Heart left ventricle (tissue), 16 donors: ENCODE results near the gene ATXN7. TPM values are rescaled to one million over a fixed set of nuclear protein-coding genes. Genes with fewer than 3 reads are reported as not detected.
A peak's percentile ranks its signal among the peaks of the same experiment; 100 is the strongest.

Experiments
- ATAC-seq, 4 donors: fragments of 200-7000 bp; cut with Tn5 transposase; one replicate each; pipeline ENCODE4 v1.9.1; 2020 to 2022; ENCODE audit warnings: moderate library complexity in 4 of 4, mild to moderate bottlenecking in 3 of 4, moderate number of reproducible peaks in 1 of 4
- DNase-seq, 5 donors: peaks; one replicate each; pipeline ENCODE4 v3.0.0-alpha.2; 2020
- H3K27ac ChIP-seq, 12 donors: fragments of 200-600 bp; sonication (generic) in 4 of 12; one replicate each; pipeline versions ENCODE4 v1.5.0 to v1.8.0; 2016 to 2022; ENCODE audit warnings: mild to moderate bottlenecking in 2 of 12
- H3K27me3 ChIP-seq, 9 donors: fragments of 200-600 bp; sonication (generic) in 2 of 9; one replicate each; pipeline versions ENCODE4 v1.5.1 to v1.8.0; 2016 to 2022; ENCODE audit warnings: mild to moderate bottlenecking in 3 of 9
- H3K36me3 ChIP-seq, 9 donors: fragments of 200-600 bp; sonication (generic) in 2 of 9; one replicate each; pipeline versions ENCODE4 v1.5.0 to v1.8.0; 2018 to 2022; ENCODE audit warnings: mild to moderate bottlenecking in 2 of 9
- H3K4me1 ChIP-seq, 12 donors: fragments of 200-600 bp; sonication (generic) in 4 of 12; one replicate each; pipeline versions ENCODE4 v1.5.0 to v1.8.0; 2016 to 2022; ENCODE audit warnings: mild to moderate bottlenecking in 3 of 12
- H3K4me3 ChIP-seq, 12 donors: fragments of 200-600 bp; sonication (generic) in 4 of 12; one replicate each; pipeline versions ENCODE4 v1.5.0 to v1.8.0; 2017 to 2022; ENCODE audit warnings: mild to moderate bottlenecking in 9 of 12, moderate library complexity in 4 of 12
- H3K9me3 ChIP-seq, 12 donors: fragments of 200-600 bp; sonication (generic) in 4 of 12; one replicate each; pipeline versions ENCODE4 v1.5.0 to v1.8.0; 2016 to 2022; ENCODE audit warnings: mild to moderate bottlenecking in 1 of 12
- POLR2A ChIP-seq, 2 donors: fragments of 450-650 bp; IDR thresholded peaks; one replicate each; pipeline ENCODE4 v1.6.1; 2017; ENCODE audit warnings: antibody characterized with exemption in 2 of 2, mild to moderate bottlenecking in 2 of 2, moderate library complexity in 2 of 2
- WGBS, 4 donors: extraction: QIAGEN DNeasy Blood & Tissue Kit in 2 of 4; methylation state at CpG; one replicate each; pipeline versions ENCODE4 v1.1.5 to v1.1.7; 2013 to 2018; 5-methylcytosine and 5-hydroxymethylcytosine counted together
- intact Hi-C, 10 donors: fragments of 100-400 bp; cut with DNase I; formaldehyde crosslinking; loops; one replicate each; pipeline versions ENCODE4 v1.11.1 to v1.14.2; 2022
- polyA plus RNA-seq, 2 donors: library from polyadenylated mRNA; stranded (reverse); fragments of 200-250 nt; gene quantifications; one replicate each; pipeline ENCODE4 v1.2.3, GENCODE V29; 2013
- total RNA-seq, 9 donors: library from RNA; depleted of rRNA in 2 of 9; stranded (reverse); fragments of >200 nt in 2 of 9; fragmentation: NEBNext Ultra II Directional in 3 of 9; extraction: Animal tissue kit (Norgen Biotek cat#: 25700) in 3 of 9; gene quantifications; one replicate each; pipeline versions ENCODE4 v1.1.0 to v1.2.4, GENCODE V29; 2016 to 2023
- TF ChIP-seq, protein P1 (sequence below), 12 donors: fragments of 200-600 bp; sonication (generic) in 4 of 12; IDR thresholded peaks; one replicate each; pipeline versions ENCODE4 v1.5.0 to v1.8.0; 2018 to 2022; ENCODE audit warnings: antibody characterized with exemption in 12 of 12, mild to moderate bottlenecking in 5 of 12
- donor health status: ischemic (EF 13 %, LVEDD 7.1; RV severe dilation, severe dysfunction).
- donor health status: healthy with polysubstance abuse.
- donor health status: DM: no; HTN: yes; CAD: no.
- donor health status: DM: no; HTN: no; CAD: no.
- donor health status: ischemic (EF 25% LVEDD 6.9; RV normal size, moderate dysfunction).
- donor health status: ischemic (EF 25% LVEDD 5.7; RV mildly dilated, moderate dysfunction).
- donor health status: healthy.
- donor health status: DM: yes; HTN: yes; CAD: no.
- donor health status: ischemic (EF 35%, LVEDD 5.7; RV mildly dilated, moderate dysfunction).
- donor health status: nonischemic (EF 11% LVEDD 7.7; RV severe dilation, severe dysfunction).
- donor health status: DM: yes; HTN: yes; CAD: no.
- donor health status: PGD.
- donor health status: ischemic (EF 29% LVEDD 5.4; RV normal size, mild dysfunction).
- donor health status: nonischemic (EF 23%, LVEDD 6.1; RV moderate dilation, normal function).

Gene ATXN7
- total and polyA plus RNA-seq, 11 donors = 4.5 to 31.4 (median 16.7) TPM

DNA sequence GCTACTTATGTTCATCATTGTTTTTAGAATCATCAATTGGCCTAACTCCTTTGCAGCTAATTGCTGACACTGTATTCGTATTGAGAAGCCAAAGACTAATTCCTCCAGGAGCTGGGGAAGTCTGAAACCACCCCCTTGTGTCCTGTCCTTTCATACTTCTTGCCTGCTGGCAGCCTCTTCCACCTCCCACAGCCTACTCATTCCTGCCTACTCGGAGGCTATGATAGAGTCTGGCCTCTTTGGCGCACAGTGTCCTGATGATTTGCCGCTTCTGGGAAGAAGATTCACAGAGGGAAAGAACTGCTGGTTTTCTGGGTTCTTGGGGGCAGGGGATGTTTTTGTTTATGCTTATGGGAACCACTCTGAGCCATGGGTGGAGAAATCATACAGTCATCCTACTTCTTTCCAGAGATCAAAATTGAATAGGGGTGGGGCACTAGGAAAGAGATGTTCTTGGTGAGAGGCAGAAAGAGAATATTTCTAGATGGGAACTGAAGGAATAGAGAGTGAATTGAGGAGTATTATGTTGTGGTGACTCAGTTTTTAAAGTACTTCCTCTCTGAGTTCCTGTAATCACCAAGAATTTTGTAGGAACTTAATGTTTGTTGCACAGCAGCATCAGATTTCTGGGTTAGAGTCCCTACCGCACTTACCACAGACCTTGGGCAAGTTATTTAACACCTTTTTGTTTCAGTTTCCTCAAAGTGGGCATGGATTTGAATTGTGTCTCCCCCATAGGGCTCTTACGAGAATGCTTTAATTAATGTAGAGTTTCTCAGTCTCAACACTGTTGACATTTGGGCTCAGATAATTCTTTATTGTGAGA, 70.6 kb downstream of the ATXN7 start:
- Histone ChIP-seq H3K4me3 (no peak overlapping the region), H3K36me3 (peaks cover 0 to 5% (median 0%) of the 10 kb centered on the region in 9 donors), H3K27ac (peak overlapping the region in 1 of 12 donors; percentile 86), H3K4me1 (peaks cover 0 to 86% (median 34%) of the 10 kb centered on the region in 12 donors), H3K9me3 (no peaks in the 10 kb centered on the region), H3K27me3 (no peaks in the 10 kb centered on the region)
- DNase-seq (peak in 1 of 5 donors; percentile 55), ATAC-seq (peak in 3 of 4 donors; percentile 39 to 66 (median 48))
- intact Hi-C loops = no loop called here
- TF ChIP-seq, protein P1, sequence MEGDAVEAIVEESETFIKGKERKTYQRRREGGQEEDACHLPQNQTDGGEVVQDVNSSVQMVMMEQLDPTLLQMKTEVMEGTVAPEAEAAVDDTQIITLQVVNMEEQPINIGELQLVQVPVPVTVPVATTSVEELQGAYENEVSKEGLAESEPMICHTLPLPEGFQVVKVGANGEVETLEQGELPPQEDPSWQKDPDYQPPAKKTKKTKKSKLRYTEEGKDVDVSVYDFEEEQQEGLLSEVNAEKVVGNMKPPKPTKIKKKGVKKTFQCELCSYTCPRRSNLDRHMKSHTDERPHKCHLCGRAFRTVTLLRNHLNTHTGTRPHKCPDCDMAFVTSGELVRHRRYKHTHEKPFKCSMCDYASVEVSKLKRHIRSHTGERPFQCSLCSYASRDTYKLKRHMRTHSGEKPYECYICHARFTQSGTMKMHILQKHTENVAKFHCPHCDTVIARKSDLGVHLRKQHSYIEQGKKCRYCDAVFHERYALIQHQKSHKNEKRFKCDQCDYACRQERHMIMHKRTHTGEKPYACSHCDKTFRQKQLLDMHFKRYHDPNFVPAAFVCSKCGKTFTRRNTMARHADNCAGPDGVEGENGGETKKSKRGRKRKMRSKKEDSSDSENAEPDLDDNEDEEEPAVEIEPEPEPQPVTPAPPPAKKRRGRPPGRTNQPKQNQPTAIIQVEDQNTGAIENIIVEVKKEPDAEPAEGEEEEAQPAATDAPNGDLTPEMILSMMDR (IDR thresholded peaks at IDR 0.05) = no peak
- TF ChIP-seq POLR2A (IDR thresholded peaks at IDR 0.05) = no peak
- WGBS, 4 donors = 72 to 85% (median 84%) methylated on average over 6 of the region's 6 CpGs

GRCh38 chr3:63936925-63937324, 73.3 kb downstream of the ATXN7 start:
- DNase-seq = no peak
- Histone ChIP-seq H3K36me3 (peaks cover 0 to 3% (median 0%) of the 10 kb centered on the region in 9 donors), H3K4me3 (no peak overlapping the region), H3K9me3 (no peaks in the 10 kb centered on the region), H3K4me1 (peaks cover 0 to 77% (median 29%) of the 10 kb centered on the region in 12 donors), H3K27ac (no peak overlapping the region), H3K27me3 (no peaks in the 10 kb centered on the region)
- 46 to 58% (median 53%) methylated on average over 4 of the region's 4 CpGs for WGBS, 4 donors
- intact Hi-C loops = no loop called here
- TF ChIP-seq POLR2A (IDR thresholded peaks at IDR 0.05) = no peak
- TF ChIP-seq, protein P1 (IDR thresholded peaks at IDR 0.05) = no peak
- ATAC-seq = no peak

- H3K4me3 ChIP-seq = no peak overlapping the region
- TF ChIP-seq, protein P1 (IDR thresholded peaks at IDR 0.05) = no peak
- no peak for TF ChIP-seq POLR2A (IDR thresholded peaks at IDR 0.05)
- H3K36me3 ChIP-seq = peaks cover 0 to 3% (median 0%) of the 10 kb centered on the region in 9 donors
- peaks cover 0 to 66% (median 20%) of the 10 kb centered on the region in 12 donors for H3K4me1 ChIP-seq
- ATAC-seq = peak in 1 of 4 donors; percentile 42
- H3K9me3 ChIP-seq = no peaks in the 10 kb centered on the region
- H3K27ac ChIP-seq = no peak overlapping the region
- no peaks in the 10 kb centered on the region for H3K27me3 ChIP-seq
- DNase-seq = no peak
- intact Hi-C loops = no loop called here
- 87 to 91% (median 90%) methylated on average over 6 of the region's 6 CpGs for WGBS, 4 donors
Measured at GRCh38 chr3:63937661-63938651, 74.3 kb downstream of the ATXN7 start.
